Endothelial cell of umbilical vein (primary cell): ENCODE results near the gene MAP7D3. TPM values are rescaled to one million over a fixed set of nuclear protein-coding genes. Genes with fewer than 3 reads are reported as not detected.

ENCODE experiments used
- BruUV-seq: library from RNA; stranded (reverse); fragments of 400-500 nt; replicated peaks from 2 replicates; lab custom pipeline; 2021; lab: Mats Ljungman, UMichigan
- CTCF ChIA-PET: fragments of 300-600, 350-600 bp; sonication (Branson Sonifier 250); formaldehyde crosslinking; loops from one replicate; lab custom pipeline; 2021; ENCODE audit warnings: antibody characterized with exemption, inconsistent platforms; lab: Charles Lee
- POLR2A ChIA-PET: fragments of 300-600, 350-600 bp; sonication (Branson Sonifier 250); formaldehyde crosslinking; loops from one replicate; lab custom pipeline; 2021; ENCODE audit warnings: antibody characterized with exemption, inconsistent platforms; lab: Charles Lee
- DNase-seq: peaks from one replicate; pipeline ENCODE4 v3.0.0-alpha.2; 2011; ENCODE audit warnings: low read depth, low spot score
- FAIRE-seq: peaks from 2 replicates; lab custom pipeline; 2011; peaks lifted over from hg19 to GRCh38; lab: Jason Lieb, UNC
- H2AFZ ChIP-seq: 2 replicates; pipeline ENCODE4 v1.6.0; 2012; ENCODE audit warnings: low read depth, low read length, control low read depth, inconsistent platforms
- H3K27ac ChIP-seq: 2 replicates; pipeline ENCODE4 v1.5.1; 2011; ENCODE audit warnings: low read depth, mild to moderate bottlenecking, control low read depth, low read length, moderate library complexity; ENCODE audit not compliant: insufficient read depth
- H3K27me3 ChIP-seq, 2 experiments: 2 replicates each; pipeline versions ENCODE4 v1.6.0 to v1.6.1; 2011; ENCODE audit warnings: low read length in 2 of 2, mixed read lengths in 1 of 2; ENCODE audit not compliant: control insufficient read depth in 2 of 2, insufficient read depth in 2 of 2
- H3K36me3 ChIP-seq, 2 experiments: 2 replicates in 1 of 2; 3 replicates in 1 of 2; pipeline ENCODE4 v1.5.1; 2011; ENCODE audit warnings: low read length in 2 of 2, mild to moderate bottlenecking in 1 of 2, moderate library complexity in 1 of 2; ENCODE audit not compliant: control insufficient read depth in 2 of 2, insufficient read depth in 2 of 2; ENCODE audit errors: extremely low read depth in 1 of 2
- H3K4me1 ChIP-seq: 3 replicates; pipeline ENCODE4 v1.5.1; 2011; ENCODE audit warnings: mild to moderate bottlenecking, low read length; ENCODE audit not compliant: control insufficient read depth, insufficient read depth; ENCODE audit errors: extremely low read depth
- H3K4me2 ChIP-seq: 2 replicates; pipeline ENCODE4 v1.6.1; 2011; ENCODE audit warnings: low read length, control low read depth, mixed read lengths; ENCODE audit not compliant: insufficient read depth
- H3K4me3 ChIP-seq, 3 experiments: fragments of 200-600 bp in 1 of 3; sonication (generic), shearing (Covaris generic) in 1 of 3; replicated peaks in 1 of 3; 2 replicates each; pipeline ENCODE4 v1.5.1; 2011 to 2016; ENCODE audit warnings: control low read depth in 3 of 3, low read length in 3 of 3, mild to moderate bottlenecking in 2 of 3, inconsistent platforms in 1 of 3, low read depth in 1 of 3, moderate library complexity in 1 of 3; ENCODE audit not compliant: insufficient read depth in 1 of 3
- H3K79me2 ChIP-seq: 2 replicates; pipeline ENCODE4 v1.6.0; 2012; ENCODE audit warnings: low read length, inconsistent platforms; ENCODE audit not compliant: control insufficient read depth, insufficient read depth
- H3K9ac ChIP-seq: replicated peaks from 2 replicates; pipeline ENCODE3; 2011; ENCODE audit warnings: low read length, control low read depth; ENCODE audit not compliant: insufficient read depth; ENCODE audit errors: extremely low read depth
- H3K9me1 ChIP-seq: replicated peaks from 3 replicates; pipeline ENCODE4 v1.6.0; 2011; ENCODE audit warnings: mild to moderate bottlenecking, low read length; ENCODE audit not compliant: control insufficient read depth, insufficient read depth; ENCODE audit errors: extremely low read depth
- H3K9me3 ChIP-seq: replicated peaks from 2 replicates; pipeline ENCODE4 v1.5.1; 2012; ENCODE audit warnings: low read length, inconsistent platforms; ENCODE audit not compliant: control insufficient read depth, insufficient read depth
- H4K20me1 ChIP-seq: replicated peaks from 2 replicates; pipeline ENCODE3; 2011; ENCODE audit warnings: mild to moderate bottlenecking, low read length; ENCODE audit not compliant: control insufficient read depth, insufficient read depth; ENCODE audit errors: extremely low read depth
- CTCF ChIP-seq, 2 donors: IDR thresholded peaks; 1 replicate in 1 of 2; 2 replicates in 1 of 2; pipeline ENCODE4 v1.5.1; 2011; ENCODE audit warnings: low read length in 2 of 2, mild to moderate bottlenecking in 2 of 2, moderate library complexity in 2 of 2, control low read depth in 1 of 2, inconsistent platforms in 1 of 2, low read depth in 1 of 2; ENCODE audit not compliant: insufficient read depth in 1 of 2; ENCODE audit errors: extremely low read depth in 1 of 2
- EZH2 ChIP-seq: IDR thresholded peaks from 2 replicates; pipeline ENCODE4 v1.6.1; 2012; ENCODE audit warnings: borderline replicate concordance, low read depth, mild to moderate bottlenecking, moderate library complexity, low read length, inconsistent platforms; ENCODE audit not compliant: severe bottlenecking
- FOS ChIP-seq: IDR thresholded peaks from 2 replicates; pipeline ENCODE4 v1.6.1; 2011; ENCODE audit warnings: mild to moderate bottlenecking, low read length, moderate library complexity, borderline replicate concordance; ENCODE audit not compliant: insufficient read depth
- GATA2 ChIP-seq: IDR thresholded peaks from 2 replicates; pipeline ENCODE4 v1.7.0; 2011; ENCODE audit warnings: low read depth, mild to moderate bottlenecking, moderate library complexity, mixed read lengths, low read length; ENCODE audit not compliant: insufficient read length, insufficient read depth
- JUN ChIP-seq: IDR thresholded peaks from 2 replicates; pipeline ENCODE4 v1.6.1; 2011; ENCODE audit warnings: borderline replicate concordance, low read depth; ENCODE audit not compliant: insufficient read length, insufficient read depth
- MAX ChIP-seq: IDR thresholded peaks from 2 replicates; pipeline ENCODE4 v1.6.1; 2011; ENCODE audit not compliant: insufficient read depth, insufficient read length
- MYC ChIP-seq: IDR thresholded peaks from one replicate; pipeline ENCODE4 v1.6.1; 2011; ENCODE audit warnings: mild to moderate bottlenecking, low read depth, low read length
- POLR2A ChIP-seq: IDR thresholded peaks from 2 replicates; pipeline ENCODE4 v1.6.1; 2012; ENCODE audit warnings: low read depth, mild to moderate bottlenecking, control low read depth, low read length
- POLR2AphosphoS5 ChIP-seq: IDR thresholded peaks from 2 replicates; pipeline ENCODE4 v1.6.1; 2012; ENCODE audit warnings: low read depth, mild to moderate bottlenecking, control low read depth, low read length, moderate library complexity; ENCODE audit not compliant: insufficient read depth
- dilution Hi-C: fragments of 300-500 bp; cut with MboI; formaldehyde crosslinking; loops from one replicate; pipeline ENCODE4 v1.15.0; 2019; ENCODE audit warnings: low sequenced_read_pairs; ENCODE audit not compliant: extremely low pct_ligation_motif_present
- intact Hi-C: fragments of 100-400 bp; cut with micrococcal nuclease; formaldehyde crosslinking; loops from one replicate; pipeline ENCODE4 v1.10.0; 2022
- polyA plus RNA-seq, 4 experiments: library from polyadenylated mRNA; depleted of rRNA in 3 of 4; stranded (reverse) in 3 of 4; unstranded in 1 of 4; fragments of >200 nt; gene quantifications; 2 replicates each; pipeline versions ENCODE4 v1.2.1 to v1.2.3, GENCODE V29; 2011 to 2012; ENCODE audit warnings: missing spikeins in 1 of 4
- total RNA-seq: library from RNA; stranded (reverse); gene quantifications from 2 replicates; pipeline ENCODE4 v1.2.3, GENCODE V29; 2021

The MAP7D3 gene
- total and polyA plus RNA-seq, 2 donors (not counting 3 experiments of a cell fraction or from before 2014, with no cell fraction given): 6.5 to 22.8 TPM

- CTCF ChIA-PET: interaction anchor here (1.0 to 1.5 kb wide), 3 partner anchors 8 to 233 kb away, joined by 3 to 5 read pairs (median 4); partner anchors contain the start of gene MAP7D3
- no peaks in the 10 kb centered on the region for H3K9me3 ChIP-seq
- intact Hi-C loops (loop anchor here (10.0 kb wide), 1 partner anchor 737 kb away; the partner anchor contains the start of gene INTS6L), dilution Hi-C loops (no loop called here)
- POLR2A ChIA-PET: no interaction called here
- no peak overlapping the region for H3K4me2 ChIP-seq
- no peak for TF ChIP-seq MYC
- TF ChIP-seq GATA2: no peak
- TF ChIP-seq JUN: no peak
- no peak for TF ChIP-seq MAX
- TF ChIP-seq POLR2A: no peak
- TF ChIP-seq POLR2AphosphoS5: no peak
- TF ChIP-seq FOS: no peak
- no peak for TF ChIP-seq EZH2
- TF ChIP-seq CTCF (IDR thresholded peaks at IDR 0.05; ENCODE audit: extremely low read depth in 1 of 2, insufficient read depth in 1 of 2, low read depth in 1 of 2, low read length in 2 of 2): no peak
- no peak overlapping the region for H3K4me3 ChIP-seq
- no peaks in the 10 kb centered on the region for H3K79me2 ChIP-seq
- DNase-seq (no peak), FAIRE-seq (no peak)
- no TSS peak for BruUV-seq
- H3K36me3 ChIP-seq: no peaks in the 10 kb centered on the region
- no peak overlapping the region for H2AFZ ChIP-seq
- peaks cover 34% of the 10 kb centered on the region for H3K4me1 ChIP-seq
- H3K27ac ChIP-seq: peak overlapping the region; percentile 96
- no peaks in the 10 kb centered on the region for H3K9me1 ChIP-seq
- H3K9ac ChIP-seq: peak overlapping the region; percentile 65
- no peaks in the 10 kb centered on the region for H3K27me3 ChIP-seq
- no peaks in the 10 kb centered on the region for H4K20me1 ChIP-seq
Observed at GRCh38 chrX:136261321-136261720, 10.1 kb upstream of the MAP7D3 start.
